Trophoblast cell (in vitro differentiated cells and primary cell): ENCODE measurements around the gene SND1.
A peak's percentile ranks its signal among the peaks of the same experiment; 100 is the strongest.

Experiments used
- DNase-seq, 2 donors: peaks; one replicate each; pipeline ENCODE4 v3.0.0-alpha.2; 2016
- H2AFZ ChIP-seq: 2 replicates; pipeline ENCODE4 v1.6.1; 2013; ENCODE audit warnings: low read length, moderate library complexity, mild to moderate bottlenecking; ENCODE audit not compliant: insufficient read depth, poor library complexity
- H2AK5ac ChIP-seq: 2 replicates; pipeline ENCODE4 v1.6.1; 2013; ENCODE audit warnings: mild to moderate bottlenecking, low read length
- H2BK120ac ChIP-seq: 2 replicates; pipeline ENCODE4 v1.6.1; 2013; ENCODE audit warnings: low read length, mild to moderate bottlenecking, moderate library complexity; ENCODE audit not compliant: insufficient read depth, poor library complexity
- H2BK12ac ChIP-seq: 2 replicates; pipeline ENCODE4 v1.6.1; 2013; ENCODE audit warnings: mild to moderate bottlenecking, low read length, moderate library complexity
- H2BK5ac ChIP-seq: 2 replicates; pipeline ENCODE4 v1.6.1; 2013; ENCODE audit warnings: low read length, low read depth, moderate library complexity, mild to moderate bottlenecking; ENCODE audit not compliant: poor library complexity
- H3K14ac ChIP-seq: 2 replicates; pipeline ENCODE4 v1.6.1; 2013; ENCODE audit warnings: mild to moderate bottlenecking, low read length
- H3K18ac ChIP-seq: 2 replicates; pipeline ENCODE4 v1.6.1; 2013; ENCODE audit warnings: mild to moderate bottlenecking, low read length
- H3K23ac ChIP-seq: 2 replicates; pipeline ENCODE4 v1.6.1; 2013; ENCODE audit warnings: low read length
- H3K27ac ChIP-seq: 2 replicates; pipeline ENCODE4 v1.5.1; 2013; ENCODE audit warnings: low read depth, mild to moderate bottlenecking, inconsistent platforms, low read length, moderate library complexity
- H3K27me3 ChIP-seq: 2 replicates; pipeline ENCODE4 v1.6.1; 2013; ENCODE audit warnings: inconsistent platforms, mild to moderate bottlenecking, low read length, moderate library complexity; ENCODE audit not compliant: insufficient read depth
- H3K36me3 ChIP-seq, 2 experiments: 1 replicate in 1 of 2; 2 replicates in 1 of 2; pipeline ENCODE4 v1.6.1; 2013; ENCODE audit warnings: low read length in 2 of 2, mild to moderate bottlenecking in 2 of 2, moderate library complexity in 1 of 2; ENCODE audit not compliant: insufficient read depth in 2 of 2, control insufficient read depth in 1 of 2
- H3K4ac ChIP-seq: 2 replicates; pipeline ENCODE4 v1.6.1; 2013; ENCODE audit warnings: low read depth, mild to moderate bottlenecking, low read length, moderate library complexity
- H3K4me1 ChIP-seq, 2 experiments: 1 replicate in 1 of 2; 2 replicates in 1 of 2; pipeline ENCODE4 v1.6.1; 2013; ENCODE audit warnings: low read length in 2 of 2, mild to moderate bottlenecking in 2 of 2, moderate library complexity in 1 of 2; ENCODE audit not compliant: insufficient read depth in 2 of 2, control insufficient read depth in 1 of 2
- H3K4me2 ChIP-seq: 2 replicates; pipeline ENCODE4 v1.6.1; 2013; ENCODE audit warnings: inconsistent platforms, mild to moderate bottlenecking, low read length, moderate library complexity
- H3K4me3 ChIP-seq: 2 replicates; pipeline ENCODE4 v1.5.1; 2013; ENCODE audit warnings: mild to moderate bottlenecking, low read depth, low read length, inconsistent platforms
- H3K79me1 ChIP-seq: one replicate; pipeline ENCODE4 v1.6.1; 2013; ENCODE audit warnings: low read length
- H3K79me2 ChIP-seq: 2 replicates; pipeline ENCODE4 v1.6.1; 2013; ENCODE audit warnings: low read length, mild to moderate bottlenecking; ENCODE audit not compliant: control insufficient read depth, insufficient read depth, poor library complexity
- H3K9ac ChIP-seq: 2 replicates; pipeline ENCODE4 v1.6.1; 2013; ENCODE audit warnings: mild to moderate bottlenecking, low read length
- H3K9me3 ChIP-seq: 2 replicates; pipeline ENCODE4 v1.6.1; 2013; ENCODE audit warnings: low read depth, mild to moderate bottlenecking, control low read depth, inconsistent platforms, low read length; ENCODE audit not compliant: insufficient read depth
- H4K12ac ChIP-seq: 2 replicates; pipeline ENCODE4 v1.6.1; 2013; ENCODE audit warnings: low read depth, mild to moderate bottlenecking, low read length, moderate library complexity
- H4K8ac ChIP-seq: 2 replicates; pipeline ENCODE4 v1.6.1; 2013; ENCODE audit warnings: low read depth, mild to moderate bottlenecking, low read length, moderate library complexity
- H4K91ac ChIP-seq: one replicate; pipeline ENCODE4 v1.6.1; 2013; ENCODE audit warnings: low read depth, mild to moderate bottlenecking, low read length, moderate library complexity
- WGBS: extraction: QIAGEN DNeasy Blood & Tissue Kit; methylation state at CpG from one replicate; pipeline ENCODE4 v1.1.7; 2013; ENCODE audit warnings: missing lambda C conversion rate; ENCODE audit not compliant: insufficient read length, insufficient coverage; ENCODE audit errors: extremely low coverage; 5-methylcytosine and 5-hydroxymethylcytosine counted together

Gene SND1

GRCh38 chr7:127782654-127783559 lies 130.9 kb downstream of the SND1 start:
- Histone ChIP-seq H2BK5ac (no peak overlapping the region), H3K4me1 (no peaks in the 10 kb centered on the region), H3K4me2 (no peak overlapping the region), H3K79me2 (no peaks in the 10 kb centered on the region), H4K91ac (no peak overlapping the region), H2AK5ac (no peak overlapping the region), H3K4me3 (no peak overlapping the region), H3K9ac (no peak overlapping the region), H3K36me3 (peaks cover 2 to 4% of the 10 kb centered on the region in 2 experiments), H2BK120ac (no peak overlapping the region), H4K12ac (no peak overlapping the region), H3K4ac (no peak overlapping the region), H3K79me1 (no peaks in the 10 kb centered on the region), H4K8ac (no peak overlapping the region), H3K14ac (no peak overlapping the region), H3K23ac (no peak overlapping the region), H2BK12ac (no peak overlapping the region), H3K27me3 (no peaks in the 10 kb centered on the region), H2AFZ (no peak overlapping the region), H3K27ac (no peak overlapping the region), H3K18ac (no peak overlapping the region), H3K9me3 (no peaks in the 10 kb centered on the region)
- DNase-seq = peak in 1 of 2 donors; percentile 12
- no CpG with 5 or more reads among the region's 3 CpGs for WGBS

- H3K79me2 ChIP-seq = no peaks in the 10 kb centered on the region
- no peak overlapping the region for H3K4me2 ChIP-seq
- no peak overlapping the region for H4K12ac ChIP-seq
- WGBS = no CpG with 5 or more reads among the region's 1 CpG
- H3K9me3 ChIP-seq = no peaks in the 10 kb centered on the region
- no peak overlapping the region for H2BK120ac ChIP-seq
- no peak overlapping the region for H2BK5ac ChIP-seq
- H3K18ac ChIP-seq = no peak overlapping the region
- no peak overlapping the region for H3K23ac ChIP-seq
- no peak overlapping the region for H3K4me3 ChIP-seq
- no peak overlapping the region for H3K9ac ChIP-seq
- H3K4ac ChIP-seq = no peak overlapping the region
- DNase-seq = no peak
- H4K91ac ChIP-seq = no peak overlapping the region
- peaks cover 0 to 2% of the 10 kb centered on the region in 2 experiments for H3K4me1 ChIP-seq
- H3K14ac ChIP-seq = no peak overlapping the region
- peaks cover 2 to 4% of the 10 kb centered on the region in 2 experiments for H3K36me3 ChIP-seq
- H3K27me3 ChIP-seq = no peaks in the 10 kb centered on the region
- no peak overlapping the region for H2BK12ac ChIP-seq
- no peak overlapping the region for H4K8ac ChIP-seq
- no peaks in the 10 kb centered on the region for H3K79me1 ChIP-seq
- H2AFZ ChIP-seq = no peak overlapping the region
- no peak overlapping the region for H2AK5ac ChIP-seq
- H3K27ac ChIP-seq = no peak overlapping the region
These were observed 134.2 kb downstream of the SND1 start for GRCh38 chr7:127786184-127786583.

- H3K18ac ChIP-seq = no peak overlapping the region
- no peak for DNase-seq
These were observed 137.0 kb downstream of the SND1 start for GRCh38 chr7:127789031-127789430.

GRCh38 chr7:127791446-127792189 lies 139.6 kb downstream of the SND1 start:
- no peak overlapping the region for H4K91ac ChIP-seq
- H3K14ac ChIP-seq = no peak overlapping the region
- H2BK12ac ChIP-seq = no peak overlapping the region
- no peak overlapping the region for H2BK120ac ChIP-seq
- H3K23ac ChIP-seq = no peak overlapping the region
- H3K4me2 ChIP-seq = no peak overlapping the region
- no peak for DNase-seq
- no CpG with 5 or more reads among the region's 6 CpGs for WGBS
- H3K4me1 ChIP-seq = peaks cover 0 to 2% of the 10 kb centered on the region in 2 experiments
- no peaks in the 10 kb centered on the region for H3K79me1 ChIP-seq
- H3K27ac ChIP-seq = no peak overlapping the region
- H3K9ac ChIP-seq = no peak overlapping the region
- H3K9me3 ChIP-seq = no peaks in the 10 kb centered on the region
- H2AFZ ChIP-seq = no peak overlapping the region
- H4K12ac ChIP-seq = no peak overlapping the region
- H3K27me3 ChIP-seq = no peaks in the 10 kb centered on the region
- H3K4ac ChIP-seq = no peak overlapping the region
- no peak overlapping the region for H3K4me3 ChIP-seq
- no peak overlapping the region for H2AK5ac ChIP-seq
- H3K18ac ChIP-seq = no peak overlapping the region
- H3K36me3 ChIP-seq = no peaks in the 10 kb centered on the region
- no peak overlapping the region for H2BK5ac ChIP-seq
- H3K79me2 ChIP-seq = no peaks in the 10 kb centered on the region
- no peak overlapping the region for H4K8ac ChIP-seq

More at GRCh38 chr7:127789031-127789430, 137.0 kb downstream of the SND1 start:
- Histone ChIP-seq H4K12ac (no peak overlapping the region), H3K4ac (no peak overlapping the region), H2BK5ac (no peak overlapping the region), H3K27ac (no peak overlapping the region), H3K4me3 (no peak overlapping the region), H4K8ac (no peak overlapping the region), H2AK5ac (no peak overlapping the region), H3K79me1 (no peaks in the 10 kb centered on the region), H3K14ac (no peak overlapping the region), H3K9ac (no peak overlapping the region), H2BK120ac (no peak overlapping the region), H3K79me2 (no peaks in the 10 kb centered on the region), H3K9me3 (no peaks in the 10 kb centered on the region), H3K27me3 (no peaks in the 10 kb centered on the region), H3K4me1 (peaks cover 0 to 2% of the 10 kb centered on the region in 2 experiments), H3K4me2 (no peak overlapping the region), H3K23ac (no peak overlapping the region), H2BK12ac (no peak overlapping the region), H2AFZ (no peak overlapping the region), H3K36me3 (peaks cover 2 to 4% of the 10 kb centered on the region in 2 experiments), H4K91ac (no peak overlapping the region)
- no CpG with 5 or more reads among the region's 3 CpGs for WGBS
